ENCODE measurements around the gene REEP3. TPM values are rescaled to one million over a fixed set of nuclear protein-coding genes. Genes with fewer than 3 reads are reported as not detected.
A peak's percentile ranks its signal among the peaks of the same experiment; 100 is the strongest.
"Not testable (repeated sequence)": the region's sequence is repeated elsewhere in the genome, so short reads cannot be mapped to it uniquely, and the experiment has no call there.

The REEP3 gene
- total and polyA plus RNA-seq, 8 donors, result 7.3 to 90.4 (median 30.3) TPM

DNA sequence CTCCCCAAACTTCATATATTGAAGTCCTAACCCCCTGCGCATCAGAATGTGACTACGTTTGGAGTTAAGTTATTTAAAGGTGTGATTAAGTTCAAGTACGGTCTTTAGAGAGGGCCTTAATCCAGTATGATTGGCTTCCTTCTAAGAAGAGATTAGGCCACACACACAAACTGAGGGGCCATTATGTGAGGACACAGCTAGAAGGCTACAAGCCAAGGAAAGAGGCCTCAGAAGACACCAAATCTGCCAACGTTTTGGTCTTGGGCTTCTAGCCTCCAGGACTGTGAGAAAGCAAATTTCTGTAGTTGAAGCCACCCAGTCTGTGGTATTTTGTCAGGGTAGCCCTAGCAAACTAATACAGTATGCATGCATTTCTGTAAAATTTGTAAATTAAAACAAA is 41.7 kb downstream of the REEP3 start:
- peaks cover 0 to 21% (median 10%) of the 10 kb centered on the region in 4 donors for H3K4me1 ChIP-seq
- H3K27me3 ChIP-seq, result no peaks in the 10 kb centered on the region
- H3K4me3 ChIP-seq, result no peak overlapping the region
- no peak overlapping the region for H3K27ac ChIP-seq
- TF ChIP-seq, protein P1, sequence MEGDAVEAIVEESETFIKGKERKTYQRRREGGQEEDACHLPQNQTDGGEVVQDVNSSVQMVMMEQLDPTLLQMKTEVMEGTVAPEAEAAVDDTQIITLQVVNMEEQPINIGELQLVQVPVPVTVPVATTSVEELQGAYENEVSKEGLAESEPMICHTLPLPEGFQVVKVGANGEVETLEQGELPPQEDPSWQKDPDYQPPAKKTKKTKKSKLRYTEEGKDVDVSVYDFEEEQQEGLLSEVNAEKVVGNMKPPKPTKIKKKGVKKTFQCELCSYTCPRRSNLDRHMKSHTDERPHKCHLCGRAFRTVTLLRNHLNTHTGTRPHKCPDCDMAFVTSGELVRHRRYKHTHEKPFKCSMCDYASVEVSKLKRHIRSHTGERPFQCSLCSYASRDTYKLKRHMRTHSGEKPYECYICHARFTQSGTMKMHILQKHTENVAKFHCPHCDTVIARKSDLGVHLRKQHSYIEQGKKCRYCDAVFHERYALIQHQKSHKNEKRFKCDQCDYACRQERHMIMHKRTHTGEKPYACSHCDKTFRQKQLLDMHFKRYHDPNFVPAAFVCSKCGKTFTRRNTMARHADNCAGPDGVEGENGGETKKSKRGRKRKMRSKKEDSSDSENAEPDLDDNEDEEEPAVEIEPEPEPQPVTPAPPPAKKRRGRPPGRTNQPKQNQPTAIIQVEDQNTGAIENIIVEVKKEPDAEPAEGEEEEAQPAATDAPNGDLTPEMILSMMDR (IDR thresholded peaks at IDR 0.05), result no peak
- TF ChIP-seq POLR2A (IDR thresholded peaks at IDR 0.05), result no peak
- no peaks in the 10 kb centered on the region for H3K9me3 ChIP-seq
- DNase-seq, result no peak
- intact Hi-C loops (cut with DNase I; ENCODE audit: low total_unique reads), result no loop called here
- WGBS, 5 donors, result 57 to 72% (median 71%) methylated on average over 4 of the region's 4 CpGs
- peaks cover 0 to 3% (median under 1%) of the 10 kb centered on the region in 4 donors for H3K36me3 ChIP-seq

DNA sequence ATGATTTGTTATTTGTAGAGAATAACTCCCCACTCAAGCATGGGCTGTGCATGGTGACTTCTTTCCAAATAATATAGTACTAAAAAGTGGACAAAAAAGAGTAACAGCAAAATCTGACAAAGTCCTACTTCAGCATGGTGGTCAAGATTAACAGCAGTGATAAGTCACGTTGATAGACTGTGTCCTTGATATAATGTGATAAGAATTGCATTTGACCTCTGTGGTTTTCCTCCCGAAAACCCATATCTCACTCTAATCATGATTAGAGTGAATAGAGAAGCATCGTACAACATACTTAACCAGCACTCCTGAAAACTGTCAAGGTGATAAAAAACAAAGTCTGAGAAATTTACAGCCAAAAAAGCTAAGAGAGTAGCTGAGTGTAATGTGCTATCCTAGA is 42.4 kb downstream of the REEP3 start:
- 19 to 49% (median 31%) methylated on average over 3 of the region's 3 CpGs for WGBS, 5 donors
- Histone ChIP-seq H3K4me3 (no peak overlapping the region), H3K27me3 (no peaks in the 10 kb centered on the region), H3K9me3 (no peaks in the 10 kb centered on the region), H3K4me1 (peaks cover 0 to 21% (median 10%) of the 10 kb centered on the region in 4 donors), H3K36me3 (peaks cover 0 to 10% (median 6%) of the 10 kb centered on the region in 4 donors), H3K27ac (no peak overlapping the region)
- intact Hi-C loops (cut with DNase I; ENCODE audit: low total_unique reads), result no loop called here
- no peak for DNase-seq
- TF ChIP-seq EP300 (IDR thresholded peaks at IDR 0.05) (no peak), POLR2A (IDR thresholded peaks at IDR 0.05) (no peak), POLR2AphosphoS5 (IDR thresholded peaks at IDR 0.05) (no peak)
- TF ChIP-seq, protein P1 (IDR thresholded peaks at IDR 0.05), result no peak

DNA sequence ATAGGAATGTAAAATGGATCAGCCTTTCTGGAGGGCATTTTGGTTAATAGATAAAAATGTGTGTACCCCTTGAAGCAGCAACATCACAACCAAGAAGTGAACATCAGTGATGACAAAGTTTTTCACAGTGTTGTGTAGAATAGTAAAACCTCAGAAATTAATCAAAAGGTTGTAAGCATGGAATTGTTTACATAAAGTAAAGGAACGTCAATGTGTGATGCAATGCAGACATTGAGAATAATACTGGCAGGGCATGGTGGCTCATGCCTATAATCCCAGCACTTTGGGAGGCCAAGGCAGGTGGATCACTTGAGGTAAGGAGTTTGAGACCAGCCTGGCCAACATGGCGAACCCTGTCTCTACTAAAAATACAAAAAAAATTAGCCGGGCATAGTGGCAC is 43.5 kb downstream of the REEP3 start:
- 74 to 86% (median 81%) methylated on average over 3 of the region's 3 CpGs for WGBS, 5 donors
- H3K4me3 ChIP-seq; H3K9me3 ChIP-seq; intact Hi-C loops (cut with DNase I; ENCODE audit: low total_unique reads); H3K27ac ChIP-seq; H3K27me3 ChIP-seq; DNase-seq: not testable (repeated sequence)
- peaks cover 0 to 21% (median 10%) of the 10 kb centered on the region in 4 donors for H3K4me1 ChIP-seq
- peaks cover 0 to 15% (median 9%) of the 10 kb centered on the region in 4 donors for H3K36me3 ChIP-seq

DNA sequence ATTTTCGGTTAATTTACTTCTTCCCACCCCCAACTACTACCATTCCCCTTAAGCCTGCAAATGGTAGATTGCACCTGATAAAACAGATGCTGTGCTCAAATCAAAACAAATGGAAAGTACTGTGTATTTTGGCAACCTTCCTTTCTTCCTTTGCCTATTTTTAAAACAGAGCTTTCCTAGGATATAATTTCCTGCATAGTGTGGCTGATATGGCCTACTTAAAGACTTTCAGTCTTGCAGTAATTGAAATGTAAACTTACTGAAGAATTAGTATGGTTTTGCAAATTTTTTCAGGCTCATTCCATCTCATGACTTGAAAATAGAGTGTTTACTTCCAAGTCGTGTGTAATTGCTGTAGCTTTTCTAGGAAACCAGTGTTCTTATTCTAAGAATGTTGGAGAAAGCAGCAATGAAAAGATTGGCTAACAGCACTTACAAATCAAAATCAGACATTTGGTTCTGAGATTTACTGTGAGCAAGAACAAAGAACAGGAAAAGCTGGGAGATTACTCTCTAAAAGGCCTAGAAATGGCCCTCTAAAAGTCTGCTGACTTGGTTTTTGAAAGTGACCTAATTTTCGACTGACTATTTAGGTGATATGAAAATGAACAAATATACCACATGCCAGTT is 52.0 kb downstream of the REEP3 start:
- intact Hi-C loops (cut with DNase I; ENCODE audit: low total_unique reads), result no loop called here
- H3K4me3 ChIP-seq, result no peak overlapping the region
- peaks cover 12 to 42% (median 25%) of the 10 kb centered on the region in 4 donors for H3K4me1 ChIP-seq
- H3K27me3 ChIP-seq, result no peaks in the 10 kb centered on the region
- 3 to 13% (median 7%) methylated on average over 3 of the region's 3 CpGs for WGBS, 5 donors
- H3K27ac ChIP-seq, result peak overlapping the region in 4 of 5 donors; percentile 10 to 79 (median 72)
- no peaks in the 10 kb centered on the region for H3K9me3 ChIP-seq
- peak in 1 of 2 donors; percentile 67 for DNase-seq
- TF ChIP-seq POLR2A (IDR thresholded peaks at IDR 0.05) (no peak), EP300 (IDR thresholded peaks at IDR 0.05) (no peak), POLR2AphosphoS5 (IDR thresholded peaks at IDR 0.05) (peak in 1 of 3 donors; percentile 18)
- TF ChIP-seq, protein P1 (IDR thresholded peaks at IDR 0.05), result no peak
- H3K36me3 ChIP-seq, result peaks cover 0 to 23% (median 8%) of the 10 kb centered on the region in 4 donors

DNA sequence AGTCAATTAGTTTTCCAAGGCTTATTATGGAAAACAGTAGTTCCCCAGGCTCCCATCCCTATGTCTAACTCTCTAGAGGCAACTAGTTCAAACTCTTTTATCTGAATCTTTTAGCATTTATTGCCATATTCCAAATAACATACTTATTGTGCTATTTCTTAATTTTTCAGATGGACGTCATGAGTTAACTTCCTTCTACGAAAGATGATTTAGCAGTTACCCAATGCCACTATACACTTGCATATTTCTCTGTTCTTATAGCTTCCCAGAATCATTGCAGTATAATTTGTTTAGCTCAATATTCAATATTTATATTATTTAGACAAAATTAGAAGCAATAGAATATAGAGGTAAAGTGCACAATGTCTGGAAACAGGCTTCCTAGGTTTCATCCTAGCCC is 52.8 kb downstream of the REEP3 start:
- DNase-seq, result no peak
- WGBS, 5 donors, result 40 to 52% (median 41%) methylated on average over 2 of the region's 2 CpGs

More for the DNA sequence above, 52.8 kb downstream of the REEP3 start:
- Histone ChIP-seq H3K36me3 (peaks cover 0 to 15% (median 2%) of the 10 kb centered on the region in 4 donors), H3K27ac (peak overlapping the region in 4 of 5 donors; percentile 10 to 79 (median 72)), H3K4me1 (peaks cover 12 to 43% (median 25%) of the 10 kb centered on the region in 4 donors), H3K4me3 (no peak overlapping the region), H3K9me3 (no peaks in the 10 kb centered on the region), H3K27me3 (no peaks in the 10 kb centered on the region)
- no peak for TF ChIP-seq EP300 (IDR thresholded peaks at IDR 0.05)
- intact Hi-C loops (cut with DNase I; ENCODE audit: low total_unique reads), result no loop called here
